HepG2 (cell line): ENCODE measurements around the gene EPC1. TPM values are rescaled to one million over a fixed set of nuclear protein-coding genes. Genes with fewer than 3 reads are reported as not detected.

Source experiments
- BRCA1 ChIP-seq: sonication (generic); formaldehyde crosslinking; IDR thresholded peaks from 2 replicates; pipeline ENCODE4 v1.4.0; 2020; ENCODE audit warnings: missing genetic modification reagents
- CC2D1A ChIP-seq: sonication (generic); formaldehyde crosslinking; IDR thresholded peaks from 2 replicates; pipeline ENCODE4 v1.8.1; 2023; ENCODE audit warnings: mild to moderate bottlenecking, missing genetic modification reagents
- HDAC2 ChIP-seq: sonication (generic); formaldehyde crosslinking; IDR thresholded peaks from 2 replicates; pipeline ENCODE4 v1.4.0; 2020; ENCODE audit warnings: missing genetic modification reagents
- HOXA3 ChIP-seq: sonication (generic); formaldehyde crosslinking; IDR thresholded peaks from 2 replicates; pipeline ENCODE4 v1.5.0; 2020; ENCODE audit warnings: missing genetic modification reagents
- KDM2A ChIP-seq: sonication (generic); formaldehyde crosslinking; IDR thresholded peaks from 2 replicates; pipeline ENCODE4 v1.4.0; 2020; ENCODE audit warnings: low read depth, missing genetic modification reagents, borderline replicate concordance
- MAZ ChIP-seq, 2 experiments: sonication (generic) in 1 of 2; formaldehyde crosslinking in 1 of 2; IDR thresholded peaks; 2 replicates each; pipeline versions ENCODE4 v1.5.0 to v1.6.1; 2012 to 2020; ENCODE audit warnings: low read depth in 2 of 2, mild to moderate bottlenecking in 2 of 2, borderline replicate concordance in 1 of 2, improper control_type of control experiment in 1 of 2, low read length in 1 of 2, missing genetic modification reagents in 1 of 2, moderate library complexity in 1 of 2
- MED1 ChIP-seq: sonication (generic); formaldehyde crosslinking; IDR thresholded peaks from 2 replicates; pipeline ENCODE4 v1.4.0; 2020; ENCODE audit warnings: missing genetic modification reagents
- NCOA5 ChIP-seq: sonication (generic); formaldehyde crosslinking; IDR thresholded peaks from 2 replicates; pipeline ENCODE4 v1.4.0; 2020; ENCODE audit warnings: missing genetic modification reagents
- PHF8 ChIP-seq: sonication (generic); formaldehyde crosslinking; IDR thresholded peaks from 2 replicates; pipeline ENCODE4 v1.5.0; 2020; ENCODE audit warnings: missing genetic modification reagents
- PITX1 ChIP-seq: sonication (generic); formaldehyde crosslinking; IDR thresholded peaks from 2 replicates; pipeline ENCODE4 v1.5.1; 2020; ENCODE audit warnings: mild to moderate bottlenecking, missing genetic modification reagents
- THAP11 ChIP-seq: IDR thresholded peaks from 2 replicates; pipeline ENCODE4 v1.6.1; 2016; ENCODE audit warnings: missing biosample characterization, missing genetic modification reagents
- ZNF143 ChIP-seq: sonication (generic); formaldehyde crosslinking; IDR thresholded peaks from 2 replicates; pipeline ENCODE4 v1.4.0; 2020; ENCODE audit warnings: missing genetic modification reagents
- ZNF3 ChIP-seq: IDR thresholded peaks from 2 replicates; pipeline ENCODE4 v1.7.0; 2017; ENCODE audit warnings: inconsistent platforms
- ZNF501 ChIP-seq: sonication (generic); formaldehyde crosslinking; IDR thresholded peaks from 2 replicates; pipeline ENCODE4 v1.5.1; 2020; ENCODE audit warnings: mild to moderate bottlenecking, moderate library complexity, missing genetic modification reagents
- ZNF644 ChIP-seq: IDR thresholded peaks from 2 replicates; pipeline ENCODE4 v1.6.1; 2016; ENCODE audit warnings: low read depth
- ZNF790 ChIP-seq: sonication (generic); formaldehyde crosslinking; IDR thresholded peaks from 2 replicates; pipeline ENCODE4 v1.8.0; 2022; ENCODE audit warnings: missing genetic modification reagents, mild to moderate bottlenecking, borderline replicate concordance
- polyA plus RNA-seq, 8 experiments: library from polyadenylated mRNA; depleted of rRNA in 3 of 8; stranded (reverse) in 7 of 8; unstranded in 1 of 8; fragments of >200 nt; fragmentation: Illumina TruSeq in 4 of 8; extraction: Trizol in 4 of 8; gene quantifications; 2 replicates each; pipeline versions ENCODE4 v1.2.1 to v1.2.3, GENCODE V29; 2011 to 2016; ENCODE audit warnings: low read depth in 4 of 8, missing spikeins in 1 of 8, mixed read lengths in 1 of 8; ENCODE audit not compliant: insufficient read depth in 1 of 8
- total RNA-seq, 5 experiments: library from RNA; depleted of rRNA; stranded (reverse); fragments of >200 nt; fragmentation: Illumina TruSeq; extraction: Trizol; gene quantifications; 2 replicates each; pipeline ENCODE4 v1.2.3, GENCODE V29; 2016; ENCODE audit warnings: low read depth in 1 of 5
- TF ChIP-seq, protein P1 (sequence below): sonication (generic); formaldehyde crosslinking; IDR thresholded peaks from 2 replicates; pipeline ENCODE4 v1.4.0; 2020; ENCODE audit warnings: missing genetic modification reagents
- TF ChIP-seq, protein P2 (sequence below): IDR thresholded peaks from 2 replicates; pipeline ENCODE4 v1.6.1; 2016; ENCODE audit warnings: low read depth
- TF ChIP-seq, protein P3 (sequence below): sonication (generic); formaldehyde crosslinking; IDR thresholded peaks from 2 replicates; pipeline ENCODE4 v1.8.1; 2022; ENCODE audit warnings: low read depth, mild to moderate bottlenecking, missing genetic modification reagents
- TF ChIP-seq, protein P4 (sequence below): sonication (generic); formaldehyde crosslinking; IDR thresholded peaks from 2 replicates; pipeline ENCODE4 v1.8.0; 2022; ENCODE audit warnings: missing genetic modification reagents, mild to moderate bottlenecking, moderate library complexity, borderline replicate concordance

Gene EPC1
- total and polyA plus RNA-seq, 2 of the 13 experiments (the other 11 are each of a cell fraction or from before 2014, with no cell fraction given): 28.7 to 44.2 TPM

DNA sequence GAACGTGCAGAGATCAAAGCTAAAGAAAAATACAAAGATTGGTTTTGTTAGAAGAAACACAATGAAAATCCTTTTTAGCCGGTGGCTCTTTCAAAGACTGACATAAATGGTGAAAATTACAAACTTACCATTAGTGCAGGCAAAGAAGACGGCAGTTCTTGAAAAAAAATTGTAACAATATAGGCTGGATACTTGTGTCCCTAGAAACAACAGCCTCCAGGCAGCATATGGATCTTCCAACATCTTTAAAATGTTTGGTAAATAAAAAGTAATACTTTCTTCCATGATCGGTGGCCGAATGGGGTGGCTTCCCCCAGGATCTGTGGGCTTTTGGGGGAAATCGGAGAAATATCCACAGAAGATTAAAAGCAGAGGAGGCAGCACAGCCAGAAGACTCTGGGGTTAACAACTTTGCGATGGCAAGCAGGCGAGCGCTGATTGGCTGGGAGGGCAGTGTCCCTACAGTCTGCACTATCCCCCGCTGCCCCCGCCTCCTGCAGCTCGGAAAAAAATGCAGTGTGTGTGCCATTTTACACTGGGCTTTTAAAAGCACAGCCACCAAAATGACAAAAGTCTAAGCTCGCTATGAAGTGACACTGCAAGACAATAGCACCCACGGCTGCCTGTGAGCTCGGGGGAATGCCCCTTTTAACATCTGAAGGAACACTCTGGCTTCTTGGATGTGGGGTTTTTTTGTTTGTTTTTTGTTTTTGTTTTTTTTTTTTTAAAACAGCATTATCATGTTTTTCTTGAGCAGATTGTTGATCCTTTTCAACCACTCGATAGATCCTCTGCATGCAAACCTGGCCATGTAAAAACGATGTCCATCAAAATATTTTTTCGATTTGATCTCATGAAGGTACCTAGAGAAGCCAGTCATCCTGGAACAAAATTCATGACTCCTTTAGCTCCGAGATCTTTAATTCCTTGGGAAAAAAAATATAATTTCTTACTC lies 31.7 kb upstream of the EPC1 start (continued):
- no peak for TF ChIP-seq ZNF790 (CRISPR knock-in tag)
- TF ChIP-seq, protein P1, sequence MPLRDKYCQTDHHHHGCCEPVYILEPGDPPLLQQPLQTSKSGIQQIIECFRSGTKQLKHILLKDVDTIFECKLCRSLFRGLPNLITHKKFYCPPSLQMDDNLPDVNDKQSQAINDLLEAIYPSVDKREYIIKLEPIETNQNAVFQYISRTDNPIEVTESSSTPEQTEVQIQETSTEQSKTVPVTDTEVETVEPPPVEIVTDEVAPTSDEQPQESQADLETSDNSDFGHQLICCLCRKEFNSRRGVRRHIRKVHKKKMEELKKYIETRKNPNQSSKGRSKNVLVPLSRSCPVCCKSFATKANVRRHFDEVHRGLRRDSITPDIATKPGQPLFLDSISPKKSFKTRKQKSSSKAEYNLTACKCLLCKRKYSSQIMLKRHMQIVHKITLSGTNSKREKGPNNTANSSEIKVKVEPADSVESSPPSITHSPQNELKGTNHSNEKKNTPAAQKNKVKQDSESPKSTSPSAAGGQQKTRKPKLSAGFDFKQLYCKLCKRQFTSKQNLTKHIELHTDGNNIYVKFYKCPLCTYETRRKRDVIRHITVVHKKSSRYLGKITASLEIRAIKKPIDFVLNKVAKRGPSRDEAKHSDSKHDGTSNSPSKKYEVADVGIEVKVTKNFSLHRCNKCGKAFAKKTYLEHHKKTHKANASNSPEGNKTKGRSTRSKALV (CRISPR knock-in tag): peak; percentile 29; the same call in 1 of the 2 replicates
- peak; percentile 43; the same call in 1 of the 2 replicates for TF ChIP-seq ZNF143 (CRISPR knock-in tag)
- TF ChIP-seq, protein P2, sequence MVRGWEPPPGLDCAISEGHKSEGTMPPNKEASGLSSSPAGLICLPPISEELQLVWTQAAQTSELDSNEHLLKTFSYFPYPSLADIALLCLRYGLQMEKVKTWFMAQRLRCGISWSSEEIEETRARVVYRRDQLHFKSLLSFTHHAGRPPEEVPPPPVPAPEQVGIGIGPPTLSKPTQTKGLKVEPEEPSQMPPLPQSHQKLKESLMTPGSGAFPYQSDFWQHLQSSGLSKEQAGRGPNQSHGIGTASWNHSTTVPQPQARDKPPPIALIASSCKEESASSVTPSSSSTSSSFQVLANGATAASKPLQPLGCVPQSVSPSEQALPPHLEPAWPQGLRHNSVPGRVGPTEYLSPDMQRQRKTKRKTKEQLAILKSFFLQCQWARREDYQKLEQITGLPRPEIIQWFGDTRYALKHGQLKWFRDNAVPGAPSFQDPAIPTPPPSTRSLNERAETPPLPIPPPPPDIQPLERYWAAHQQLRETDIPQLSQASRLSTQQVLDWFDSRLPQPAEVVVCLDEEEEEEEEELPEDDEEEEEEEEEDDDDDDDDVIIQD (CRISPR knock-in tag): peak; percentile 77; the same call in 1 of the 2 replicates
- TF ChIP-seq, protein P3, sequence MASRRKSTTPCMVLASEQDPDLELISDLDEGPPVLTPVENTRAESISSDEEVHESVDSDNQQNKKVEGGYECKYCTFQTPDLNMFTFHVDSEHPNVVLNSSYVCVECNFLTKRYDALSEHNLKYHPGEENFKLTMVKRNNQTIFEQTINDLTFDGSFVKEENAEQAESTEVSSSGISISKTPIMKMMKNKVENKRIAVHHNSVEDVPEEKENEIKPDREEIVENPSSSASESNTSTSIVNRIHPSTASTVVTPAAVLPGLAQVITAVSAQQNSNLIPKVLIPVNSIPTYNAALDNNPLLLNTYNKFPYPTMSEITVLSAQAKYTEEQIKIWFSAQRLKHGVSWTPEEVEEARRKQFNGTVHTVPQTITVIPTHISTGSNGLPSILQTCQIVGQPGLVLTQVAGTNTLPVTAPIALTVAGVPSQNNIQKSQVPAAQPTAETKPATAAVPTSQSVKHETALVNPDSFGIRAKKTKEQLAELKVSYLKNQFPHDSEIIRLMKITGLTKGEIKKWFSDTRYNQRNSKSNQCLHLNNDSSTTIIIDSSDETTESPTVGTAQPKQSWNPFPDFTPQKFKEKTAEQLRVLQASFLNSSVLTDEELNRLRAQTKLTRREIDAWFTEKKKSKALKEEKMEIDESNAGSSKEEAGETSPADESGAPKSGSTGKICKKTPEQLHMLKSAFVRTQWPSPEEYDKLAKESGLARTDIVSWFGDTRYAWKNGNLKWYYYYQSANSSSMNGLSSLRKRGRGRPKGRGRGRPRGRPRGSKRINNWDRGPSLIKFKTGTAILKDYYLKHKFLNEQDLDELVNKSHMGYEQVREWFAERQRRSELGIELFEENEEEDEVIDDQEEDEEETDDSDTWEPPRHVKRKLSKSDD (CRISPR knock-in tag): no peak
- peak; percentile 65; the same call in 1 of the 2 replicates for TF ChIP-seq ZNF644 (CRISPR knock-in tag)
- TF ChIP-seq PITX1 (CRISPR knock-in tag): 0 out of 2 replicates have a peak, but pooled peaks have one; percentile 25
- TF ChIP-seq PHF8 (CRISPR knock-in tag): peak; percentile 53; the same call in 1 of the 2 replicates
- peak; percentile 46 for TF ChIP-seq MED1
- 0 out of 2 replicates have a peak, but pooled peaks have one; percentile 27 for TF ChIP-seq HDAC2 (CRISPR knock-in tag)
- TF ChIP-seq ZNF3 (CRISPR knock-in tag): no peak
- TF ChIP-seq MAZ (IDR thresholded peaks at IDR 0.05; ENCODE audit: borderline replicate concordance, low read depth, low read length): peak; percentile 40; the same call in 1 of the 2 replicates
- TF ChIP-seq MAZ (CRISPR knock-in tag; IDR thresholded peaks at IDR 0.05; ENCODE audit: low read depth): no peak
- 0 out of 2 replicates have a peak, but pooled peaks have one; percentile 43 for TF ChIP-seq BRCA1 (CRISPR knock-in tag)
- no peak for TF ChIP-seq CC2D1A
- TF ChIP-seq, protein P4, sequence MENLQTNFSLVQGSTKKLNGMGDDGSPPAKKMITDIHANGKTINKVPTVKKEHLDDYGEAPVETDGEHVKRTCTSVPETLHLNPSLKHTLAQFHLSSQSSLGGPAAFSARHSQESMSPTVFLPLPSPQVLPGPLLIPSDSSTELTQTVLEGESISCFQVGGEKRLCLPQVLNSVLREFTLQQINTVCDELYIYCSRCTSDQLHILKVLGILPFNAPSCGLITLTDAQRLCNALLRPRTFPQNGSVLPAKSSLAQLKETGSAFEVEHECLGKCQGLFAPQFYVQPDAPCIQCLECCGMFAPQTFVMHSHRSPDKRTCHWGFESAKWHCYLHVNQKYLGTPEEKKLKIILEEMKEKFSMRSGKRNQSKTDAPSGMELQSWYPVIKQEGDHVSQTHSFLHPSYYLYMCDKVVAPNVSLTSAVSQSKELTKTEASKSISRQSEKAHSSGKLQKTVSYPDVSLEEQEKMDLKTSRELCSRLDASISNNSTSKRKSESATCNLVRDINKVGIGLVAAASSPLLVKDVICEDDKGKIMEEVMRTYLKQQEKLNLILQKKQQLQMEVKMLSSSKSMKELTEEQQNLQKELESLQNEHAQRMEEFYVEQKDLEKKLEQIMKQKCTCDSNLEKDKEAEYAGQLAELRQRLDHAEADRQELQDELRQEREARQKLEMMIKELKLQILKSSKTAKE: no peak
- TF ChIP-seq THAP11 (CRISPR knock-in tag): no peak
- peak; percentile 61; the same call in 1 of the 2 replicates for TF ChIP-seq HOXA3
- peak; percentile 68; the same call in 1 of the 2 replicates for TF ChIP-seq ZNF501 (CRISPR knock-in tag)
- 0 out of 2 replicates have a peak, but pooled peaks have one; percentile 31 for TF ChIP-seq KDM2A (CRISPR knock-in tag)
- no peak for TF ChIP-seq NCOA5
